ENCODE data around the gene SHISA4.

GRCh38 chr1:201917362-201918033 is 28.8 kb downstream of the SHISA4 start:
- no peak for TF ChIP-seq CTCF (IDR thresholded peaks at IDR 0.05)
- TF ChIP-seq EZH2 (IDR thresholded peaks at IDR 0.05; ENCODE audit: borderline replicate concordance, insufficient read depth, low read depth, low read length, poor library complexity, severe bottlenecking), result no peak
